ENCODE data around the gene LFNG. TPM values are rescaled to one million over a fixed set of nuclear protein-coding genes. Genes with fewer than 3 reads are reported as not detected.

The LFNG gene
- total and polyA plus RNA-seq, 2 of the 13 experiments (the other 11 are each of a cell fraction or from before 2014, with no cell fraction given), result 0.44 to 1.5 TPM

- peaks cover 1 to 34% of the 10 kb centered on the region in 2 experiments; a peak in 4 of 5 replicates for H3K27me3 ChIP-seq (ENCODE audit: control insufficient read depth in 1 of 2, insufficient read depth in 2 of 2, low read length in 2 of 2)
- H3K4me1 ChIP-seq (ENCODE audit: insufficient read depth, low read length), result peaks cover 75% of the 10 kb centered on the region
- ATAC-seq (no peak), FAIRE-seq (no peak), DNase-seq (ENCODE audit: low spot score) (no peak)
- H3K9me3 ChIP-seq (ENCODE audit: low read length), result no peaks in the 10 kb centered on the region
- H4K20me1 ChIP-seq (ENCODE audit: insufficient read depth, low read length), result no peaks in the 10 kb centered on the region
- CTCF ChIA-PET (ENCODE audit: low intra/inter-chr PET ratio, low total read pairs), result no interaction called here
- no peaks in the 10 kb centered on the region for H3K79me2 ChIP-seq (ENCODE audit: insufficient read depth, low read length)
- no TSS peak for BruUV-seq (replicated peaks)
- WGBS (ENCODE audit: low lambda C conversion rate), result 91% methylated on average over 15 of the region's 53 CpGs
- TF ChIP-seq SNAPC5 (CRISPR knock-in tag; IDR thresholded peaks at IDR 0.05; ENCODE audit: borderline replicate concordance) (no peak), ZNF83 (CRISPR knock-in tag; IDR thresholded peaks at IDR 0.05; ENCODE audit: borderline replicate concordance) (no peak), ZBTB38 (CRISPR knock-in tag; IDR thresholded peaks at IDR 0.05) (peak; percentile 95), ZBTB33 (CRISPR knock-in tag; IDR thresholded peaks at IDR 0.05) (peak; percentile 8; the same call in 1 of the 2 replicates), MXD3 (CRISPR knock-in tag; IDR thresholded peaks at IDR 0.05) (0 out of 2 replicates have a peak, but pooled peaks have one; percentile 28)
- POLR2A ChIA-PET, result no interaction called here
- H3K27ac ChIP-seq (ENCODE audit: extremely low read length, insufficient read depth, low read length), result no peak overlapping the region
- no peak overlapping the region for H3K4me3 ChIP-seq (replicated peaks in 1 of 3; ENCODE audit: insufficient read depth in 1 of 3, low read depth in 2 of 3, low read length in 3 of 3)
- H2AFZ ChIP-seq (ENCODE audit: low read length), result no peak overlapping the region
- intact Hi-C loops (cut with micrococcal nuclease; ENCODE audit: unreplicated experiment), result loop anchor here (5.0 kb wide), 1 partner anchor 48 kb away; the partner anchor contains the start of gene GRIFIN
- H3K36me3 ChIP-seq (replicated peaks in 1 of 2; ENCODE audit: control insufficient read depth in 1 of 2, insufficient read depth in 2 of 2, low read length in 2 of 2), result no peaks in the 10 kb centered on the region
- no peak overlapping the region for H3K9ac ChIP-seq (ENCODE audit: insufficient read depth, low read depth, low read length)
- in situ Hi-C loops (cut with HindIII; ENCODE audit: extremely low pct_ligation_motif_present, low pct_unique_long_range_greater_than_20kb), result no loop called here
- no peak overlapping the region for H3K4me2 ChIP-seq (ENCODE audit: low read depth, low read length)
Measured at GRCh38 chr7:2524808-2525657, 5.5 kb downstream of the LFNG start.

Measured in HepG2 (cell line).